Stimulated activated CD8-positive, alpha-beta memory T cell treated with anti-CD3 and anti-CD28 coated beads, Interleukin-15, amount 100 ng/mL, for 48 hours (primary cell): ENCODE results near the gene MMP2.

ENCODE experiments used
- DNase-seq, 2 donors: peaks; one replicate each; pipeline ENCODE4 v3.0.0-alpha.2; 2020; ENCODE audit warnings: low read depth in 2 of 2

MMP2 gene

GRCh38 chr16:55494994-55495421, 16.0 kb downstream of the MMP2 start:
- no peak for DNase-seq

- no peak for DNase-seq
These were observed 16.8 kb downstream of the MMP2 start for GRCh38 chr16:55495616-55496289.

- DNase-seq: no peak
These were observed 17.6 kb downstream of the MMP2 start for GRCh38 chr16:55496509-55497145.

- no peak for DNase-seq
These were observed 18.6 kb downstream of the MMP2 start for GRCh38 chr16:55497558-55497957.

- DNase-seq: no peak
These were observed 19.1 kb downstream of the MMP2 start for GRCh38 chr16:55498101-55498500.

GRCh38 chr16:55499281-55499680, 20.3 kb downstream of the MMP2 start:
- no peak for DNase-seq

- DNase-seq: peak in 1 of 2 donors; percentile 16
These were observed 21.0 kb downstream of the MMP2 start for GRCh38 chr16:55499951-55500529.

GRCh38 chr16:55500530-55501011, 21.6 kb downstream of the MMP2 start:
- DNase-seq: no peak

GRCh38 chr16:55501549-55502322, 22.7 kb downstream of the MMP2 start:
- no peak for DNase-seq

GRCh38 chr16:55502801-55503366, 23.9 kb downstream of the MMP2 start:
- DNase-seq: no peak

- no peak for DNase-seq
These were observed 24.9 kb downstream of the MMP2 start for GRCh38 chr16:55503726-55504550.

- DNase-seq: no peak
These were observed 26.5 kb downstream of the MMP2 start for GRCh38 chr16:55505333-55506015.

- DNase-seq: no peak
These were observed 27.1 kb downstream of the MMP2 start for GRCh38 chr16:55506083-55506482.

- no peak for DNase-seq
These were observed 27.7 kb downstream of the MMP2 start for GRCh38 chr16:55506708-55507107.

GRCh38 chr16:55508271-55508921, 29.4 kb downstream of the MMP2 start:
- DNase-seq: no peak

- DNase-seq: peak in 1 of 2 donors; percentile 30
These were observed 30.2 kb downstream of the MMP2 start, which contains the start of gene LPCAT2 for GRCh38 chr16:55508941-55509931. Gene LPCAT2 (plus strand): TSS chr16:55509072. CDS start chr16:55509182, 110 bp downstream.

- no peak for DNase-seq
These were observed 31.3 kb downstream of the MMP2 start for GRCh38 chr16:55510185-55510805.

GRCh38 chr16:55512941-55513340, 33.9 kb downstream of the MMP2 start:
- DNase-seq: no peak
